Stimulated activated CD4-positive, alpha-beta T cell treated with anti-CD3 and anti-CD28 coated beads, TNF-alpha, amount 100 ng/mL, for 24 hours (primary cell): ENCODE data around the gene TMPRSS11E.
"Not testable (repeated sequence)": the region's sequence is repeated elsewhere in the genome, so short reads cannot be mapped to it uniquely, and the experiment has no call there.

Experiments used
- DNase-seq, 3 experiments: peaks; one replicate each; pipeline ENCODE4 v3.0.0-alpha.2; 2020; ENCODE audit warnings: low read depth in 3 of 3

TMPRSS11E gene, protein sequence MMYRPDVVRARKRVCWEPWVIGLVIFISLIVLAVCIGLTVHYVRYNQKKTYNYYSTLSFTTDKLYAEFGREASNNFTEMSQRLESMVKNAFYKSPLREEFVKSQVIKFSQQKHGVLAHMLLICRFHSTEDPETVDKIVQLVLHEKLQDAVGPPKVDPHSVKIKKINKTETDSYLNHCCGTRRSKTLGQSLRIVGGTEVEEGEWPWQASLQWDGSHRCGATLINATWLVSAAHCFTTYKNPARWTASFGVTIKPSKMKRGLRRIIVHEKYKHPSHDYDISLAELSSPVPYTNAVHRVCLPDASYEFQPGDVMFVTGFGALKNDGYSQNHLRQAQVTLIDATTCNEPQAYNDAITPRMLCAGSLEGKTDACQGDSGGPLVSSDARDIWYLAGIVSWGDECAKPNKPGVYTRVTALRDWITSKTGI

DNA sequence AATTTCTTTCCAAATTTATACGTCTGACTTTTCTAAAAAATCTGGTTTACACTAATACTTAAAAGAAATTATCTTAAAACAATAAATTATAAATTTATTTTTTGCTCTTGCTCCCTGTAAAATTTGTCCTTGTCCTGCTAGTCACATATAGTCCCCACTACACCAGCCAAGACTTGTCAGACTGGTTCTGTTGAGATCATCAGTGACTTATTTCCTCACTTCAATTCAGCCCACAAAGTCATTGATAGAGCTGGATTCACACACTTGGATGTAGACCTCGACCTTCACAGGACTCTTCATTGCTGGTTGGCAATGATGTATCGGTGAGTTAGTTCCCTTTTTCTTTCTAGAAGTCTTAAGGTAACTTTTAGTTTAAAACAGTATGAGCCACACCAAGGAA lies at the start of gene TMPRSS11E:
Gene TMPRSS11E, plus strand, starts transcription at position 263 of the 400 bp plus-strand sequence. Its CDS starts 50 bp downstream, at position 313.
- no peak for DNase-seq

GRCh38 chr4:68399306-68399705 lies 48.0 kb upstream of the TMPRSS11E start:
- DNase-seq: no peak

GRCh38 chr4:68401231-68401630 lies 46.0 kb upstream of the TMPRSS11E start:
- no peak for DNase-seq

- DNase-seq: no peak
Measured at GRCh38 chr4:68404153-68404552, 43.1 kb upstream of the TMPRSS11E start.

DNA sequence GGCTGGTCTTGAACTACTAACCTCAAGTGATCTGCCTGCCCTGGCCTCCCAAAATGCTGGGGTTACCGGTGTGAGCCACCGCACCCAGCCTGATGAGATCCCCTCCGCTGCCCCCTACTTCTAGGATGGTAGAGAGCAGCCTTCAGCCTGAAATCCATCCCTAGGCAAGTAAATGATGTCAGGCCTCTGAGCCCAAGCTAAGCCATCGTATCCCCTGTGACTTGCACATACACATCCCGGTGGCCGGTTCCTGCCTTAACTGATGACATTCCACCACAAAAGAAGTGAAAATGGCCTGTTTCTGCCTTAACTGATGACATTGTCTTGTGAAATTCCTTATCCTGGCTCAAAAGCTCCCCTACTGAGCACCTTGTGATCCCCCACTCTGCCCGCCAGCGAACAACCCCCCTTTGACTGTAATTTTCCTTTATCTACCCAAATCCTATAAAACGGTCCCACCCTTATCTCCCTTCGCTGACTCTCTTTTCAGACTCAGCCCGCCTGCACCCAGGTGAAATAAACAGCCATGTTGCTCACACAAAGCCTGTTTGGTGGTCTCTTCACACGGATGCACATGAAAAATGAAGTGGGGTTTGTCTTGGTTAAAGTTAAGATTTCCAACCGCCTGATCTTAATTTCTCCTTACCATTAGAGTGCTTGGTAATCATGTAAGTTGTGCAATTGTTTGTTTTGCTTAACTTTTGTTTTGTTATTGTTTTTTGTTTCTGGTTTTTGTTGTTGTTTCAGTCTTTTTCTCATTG lies 41.4 kb upstream of the TMPRSS11E start:
- DNase-seq: not testable (repeated sequence)

DNA sequence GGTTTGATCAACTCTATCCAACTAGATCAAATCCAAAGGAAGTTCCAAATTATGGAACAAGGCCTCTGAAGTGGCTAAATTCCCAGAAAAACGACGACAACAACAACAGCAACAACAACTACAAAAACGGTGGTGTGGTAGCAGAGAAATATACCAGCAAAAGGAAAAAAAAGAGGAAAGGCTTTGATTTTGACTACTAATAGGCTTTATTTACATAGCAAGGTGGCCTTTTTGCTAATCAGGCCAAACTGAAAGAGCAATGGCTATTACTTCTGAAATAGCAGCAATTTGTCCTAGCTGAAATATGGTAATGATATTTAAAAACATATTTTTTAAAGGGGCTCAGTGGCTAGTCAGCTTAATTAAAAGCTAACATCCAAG lies 40.8 kb upstream of the TMPRSS11E start:
- DNase-seq: no peak

DNA sequence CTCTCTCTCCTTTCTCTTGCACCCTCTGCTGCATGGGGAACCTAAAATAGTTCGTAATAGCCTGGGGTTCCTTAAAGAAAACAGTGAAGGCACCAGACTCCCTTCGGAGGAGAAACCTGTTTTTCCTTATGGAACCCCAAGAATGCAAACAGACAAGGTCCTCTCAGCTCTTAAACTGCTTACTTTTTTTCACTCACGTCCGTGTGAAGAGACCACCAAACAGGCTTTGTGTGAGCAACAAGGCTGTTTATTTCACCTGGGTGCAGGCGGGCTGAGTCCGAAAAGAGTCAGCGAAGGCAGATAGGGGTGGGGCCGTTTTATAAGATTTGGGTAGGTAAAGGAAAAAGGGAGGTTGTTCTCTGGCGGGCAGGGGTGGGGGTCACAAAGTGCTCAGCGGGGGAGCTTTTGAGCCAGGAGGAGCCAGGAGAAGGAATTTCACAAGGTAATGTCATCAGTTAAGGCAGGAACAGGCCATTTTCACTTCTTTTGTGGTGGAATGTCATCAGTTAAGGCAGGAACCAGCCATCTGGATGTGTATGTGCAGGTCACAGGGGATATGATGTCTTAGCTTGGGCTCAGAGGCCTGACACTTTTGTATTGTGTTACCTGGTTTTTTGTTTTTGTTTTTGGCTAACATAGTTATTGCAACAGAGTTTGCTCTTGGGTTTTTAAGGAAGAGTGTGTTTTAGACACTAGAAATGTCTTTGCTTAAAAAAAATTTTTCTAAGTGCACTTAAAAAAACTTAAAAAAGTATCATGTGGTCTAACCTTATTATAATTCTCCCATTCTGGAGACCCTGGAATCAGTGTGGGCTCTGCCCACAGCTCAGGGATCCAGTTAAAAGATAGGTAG lies 40.0 kb upstream of the TMPRSS11E start:
- not testable (repeated sequence) for DNase-seq

DNA sequence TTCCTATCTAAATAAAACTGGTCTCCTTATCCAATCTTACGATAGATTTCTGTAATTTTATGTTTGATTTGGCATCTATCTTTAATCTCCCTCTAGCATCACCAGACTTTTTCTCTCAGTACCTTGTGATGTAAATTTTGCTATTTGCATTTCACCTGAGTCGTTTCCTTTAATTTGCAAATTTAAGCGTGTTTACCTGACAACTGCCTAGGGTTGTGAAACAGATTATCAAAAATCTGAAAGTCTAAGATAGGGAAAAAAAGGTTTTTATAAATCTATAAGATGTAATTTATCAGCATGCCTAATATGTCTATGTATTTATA lies 39.4 kb upstream of the TMPRSS11E start:
- DNase-seq: no peak

DNA sequence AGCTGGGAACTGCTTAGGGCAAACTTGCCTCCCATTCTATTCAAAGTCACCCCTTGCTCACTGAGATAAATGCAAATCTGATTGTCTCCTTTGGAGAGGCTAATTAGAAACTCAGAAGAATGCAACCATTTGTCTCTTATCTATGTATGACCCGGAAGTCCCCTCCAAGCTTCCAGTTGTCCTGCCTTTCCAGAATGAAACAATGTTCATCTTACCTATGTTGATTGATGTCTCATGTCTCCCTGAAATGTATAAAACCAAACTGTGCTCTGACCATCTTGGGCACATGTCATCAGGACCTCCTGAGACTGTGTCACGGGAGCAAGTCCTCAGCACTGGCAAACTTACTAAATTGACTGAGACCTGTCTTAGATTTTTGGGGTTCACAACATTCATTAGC lies 37.1 kb upstream of the TMPRSS11E start:
- no peak for DNase-seq

- no peak for DNase-seq
Measured at GRCh38 chr4:68410643-68411042, 36.6 kb upstream of the TMPRSS11E start.

- DNase-seq: not testable (repeated sequence)
Measured at GRCh38 chr4:68412031-68412430, 35.2 kb upstream of the TMPRSS11E start.

DNA sequence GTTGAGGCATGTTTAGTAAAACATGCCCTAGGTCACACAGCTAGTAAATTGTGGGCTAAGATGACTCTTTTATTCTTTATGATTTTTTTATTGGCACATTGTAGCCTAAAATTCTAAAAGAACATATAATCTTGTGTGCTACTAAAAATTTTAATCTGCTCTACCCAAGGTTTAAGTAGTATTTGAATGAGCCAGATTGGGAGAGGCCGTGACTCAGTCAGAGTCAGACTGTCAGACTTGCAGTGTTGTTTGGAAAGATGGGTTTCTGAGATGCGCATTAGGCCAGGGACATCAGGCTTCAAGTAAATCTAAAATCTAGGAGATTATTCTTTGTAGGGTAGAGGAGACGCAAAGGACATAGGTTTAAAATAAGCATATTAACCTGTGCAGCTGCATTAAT lies 30.7 kb upstream of the TMPRSS11E start:
- DNase-seq: no peak

DNA sequence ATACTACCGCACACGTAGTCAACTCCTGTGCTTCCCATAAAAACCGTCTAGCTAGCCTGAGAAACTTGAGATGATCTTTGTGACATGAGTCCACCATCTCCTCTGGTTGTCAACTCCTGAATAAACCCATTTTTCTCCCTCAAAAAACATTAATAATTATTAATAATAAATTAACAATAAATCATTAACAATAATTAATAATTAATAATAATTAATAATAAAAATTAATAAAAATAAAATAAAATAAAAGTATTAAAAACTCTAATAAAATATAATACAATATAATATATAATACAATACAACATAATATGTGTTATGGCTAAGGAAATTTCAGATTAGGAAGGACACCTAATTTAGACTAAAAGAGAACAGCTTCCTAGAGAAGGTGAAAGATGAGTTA lies 20.7 kb upstream of the TMPRSS11E start:
- DNase-seq: no peak

- no peak for DNase-seq
Measured at GRCh38 chr4:68430337-68430736, 16.9 kb upstream of the TMPRSS11E start.

DNA sequence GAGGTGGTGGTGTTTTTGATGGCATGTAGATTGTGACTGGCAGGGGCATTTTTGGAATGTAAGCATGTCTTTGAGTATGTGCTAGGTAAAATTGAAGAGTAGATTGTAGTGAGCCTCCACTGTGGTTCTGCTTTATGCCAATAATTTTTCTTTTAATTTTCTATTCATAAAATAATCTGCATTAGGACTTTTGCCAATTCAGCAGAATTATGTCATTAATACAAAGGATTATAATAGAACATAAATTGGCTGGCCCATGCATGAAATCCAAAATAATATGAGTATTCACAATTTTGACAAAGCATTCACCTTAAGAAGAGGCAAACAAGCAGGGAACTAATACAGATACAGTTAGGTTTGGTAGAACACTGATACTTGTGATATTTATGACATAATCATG lies 14.9 kb upstream of the TMPRSS11E start:
- no peak for DNase-seq

GRCh38 chr4:68433582-68433981 lies 13.7 kb upstream of the TMPRSS11E start:
- no peak for DNase-seq

DNA sequence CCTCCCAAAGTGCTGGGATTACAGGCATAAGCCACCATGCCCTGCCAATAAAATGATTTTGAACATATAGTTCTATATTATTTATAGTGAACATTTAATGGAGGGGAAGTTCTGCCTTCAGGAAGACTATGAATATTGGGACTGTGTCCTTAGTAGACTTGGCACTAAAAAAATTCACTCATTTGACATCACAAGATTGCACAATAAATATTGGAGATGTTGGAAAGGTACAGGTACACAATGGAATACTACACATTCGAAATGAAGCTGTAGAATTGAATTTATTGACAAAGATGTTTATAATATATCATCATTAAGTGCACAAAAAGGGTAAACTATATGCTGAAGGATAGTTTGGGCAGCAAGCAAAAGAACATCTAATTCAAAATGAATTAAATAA lies 13.0 kb upstream of the TMPRSS11E start:
- no peak for DNase-seq

DNA sequence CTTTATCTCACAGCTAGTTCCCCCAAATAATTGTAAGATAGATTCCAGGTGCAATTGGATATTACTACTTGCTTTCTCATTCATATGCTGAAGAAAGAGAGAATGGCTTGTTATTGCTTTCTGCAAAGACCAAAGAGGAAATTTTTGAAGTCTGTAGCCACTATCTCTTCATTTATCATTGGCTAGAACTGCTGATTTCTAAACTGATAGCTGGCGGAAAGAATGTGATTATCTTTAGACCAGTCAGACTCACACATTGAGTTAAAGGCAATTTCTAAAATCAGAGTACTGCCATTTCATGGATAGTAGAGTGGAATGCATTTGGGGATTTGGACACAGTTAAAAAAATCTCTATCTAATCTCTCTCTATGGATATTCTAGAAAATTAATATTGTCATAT lies 12.4 kb upstream of the TMPRSS11E start:
- DNase-seq: no peak

GRCh38 chr4:68445111-68445510 lies 2.2 kb upstream of the TMPRSS11E start:
- DNase-seq: no peak

DNA sequence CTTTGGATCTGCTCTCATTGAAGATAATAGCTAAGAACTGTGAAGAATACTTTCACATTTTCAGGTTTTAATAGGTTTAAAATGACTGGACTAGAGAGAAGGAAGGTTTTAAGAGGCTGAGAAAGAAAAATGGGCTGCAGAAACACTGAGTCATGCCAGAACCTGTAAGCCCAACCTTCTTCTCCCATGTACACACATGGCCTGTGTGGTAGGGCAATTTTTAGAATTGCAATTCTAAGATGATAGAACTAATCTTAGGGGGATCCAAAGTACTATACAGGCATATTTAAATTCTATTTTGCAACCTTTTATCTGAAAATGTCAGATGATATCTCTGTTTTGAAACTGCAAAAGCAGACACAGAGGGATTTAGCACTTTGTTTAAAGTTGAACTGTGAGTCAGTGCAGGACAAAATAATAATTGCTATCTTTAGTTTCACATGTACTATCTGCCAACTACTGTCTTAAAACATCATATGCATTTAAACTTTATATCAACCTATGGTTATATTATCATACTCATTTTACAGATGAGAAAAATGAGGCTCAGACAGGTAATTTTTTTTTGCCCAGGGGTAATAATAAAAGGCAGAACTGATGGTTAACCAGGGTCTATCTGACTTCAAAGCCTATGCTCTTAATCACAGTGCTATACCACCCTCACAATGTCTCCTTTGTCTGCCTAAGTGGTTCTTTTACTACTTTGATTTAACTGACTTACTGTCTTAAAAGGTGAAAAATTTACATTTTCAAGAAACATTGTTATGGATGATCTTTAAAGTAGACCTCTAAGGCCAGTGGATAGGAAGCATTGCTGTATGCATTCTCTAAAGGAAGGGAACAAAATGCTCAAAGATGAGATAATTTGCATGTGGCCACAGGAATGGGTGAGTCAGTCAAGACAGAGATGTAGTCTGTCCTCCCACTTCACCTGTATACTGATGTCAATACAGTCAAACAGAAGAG lies 4.3 kb downstream of the TMPRSS11E start:
- DNase-seq: no peak

- no peak for DNase-seq
Measured at GRCh38 chr4:68460085-68460484, 12.8 kb downstream of the TMPRSS11E start.
